HG03378 (cell line): ENCODE measurements around the gene ELF2.
"Not testable (repeated sequence)": the region's sequence is repeated elsewhere in the genome, so short reads cannot be mapped to it uniquely, and the experiment has no call there.

ENCODE experiments used
- ATAC-seq: cut with Tn5 transposase; IDR thresholded peaks from one replicate; pipeline ENCODE4 v1.9.1; 2021; ENCODE audit warnings: mild to moderate bottlenecking, moderate library complexity; ENCODE audit not compliant: unreplicated experiment

Gene ELF2

DNA sequence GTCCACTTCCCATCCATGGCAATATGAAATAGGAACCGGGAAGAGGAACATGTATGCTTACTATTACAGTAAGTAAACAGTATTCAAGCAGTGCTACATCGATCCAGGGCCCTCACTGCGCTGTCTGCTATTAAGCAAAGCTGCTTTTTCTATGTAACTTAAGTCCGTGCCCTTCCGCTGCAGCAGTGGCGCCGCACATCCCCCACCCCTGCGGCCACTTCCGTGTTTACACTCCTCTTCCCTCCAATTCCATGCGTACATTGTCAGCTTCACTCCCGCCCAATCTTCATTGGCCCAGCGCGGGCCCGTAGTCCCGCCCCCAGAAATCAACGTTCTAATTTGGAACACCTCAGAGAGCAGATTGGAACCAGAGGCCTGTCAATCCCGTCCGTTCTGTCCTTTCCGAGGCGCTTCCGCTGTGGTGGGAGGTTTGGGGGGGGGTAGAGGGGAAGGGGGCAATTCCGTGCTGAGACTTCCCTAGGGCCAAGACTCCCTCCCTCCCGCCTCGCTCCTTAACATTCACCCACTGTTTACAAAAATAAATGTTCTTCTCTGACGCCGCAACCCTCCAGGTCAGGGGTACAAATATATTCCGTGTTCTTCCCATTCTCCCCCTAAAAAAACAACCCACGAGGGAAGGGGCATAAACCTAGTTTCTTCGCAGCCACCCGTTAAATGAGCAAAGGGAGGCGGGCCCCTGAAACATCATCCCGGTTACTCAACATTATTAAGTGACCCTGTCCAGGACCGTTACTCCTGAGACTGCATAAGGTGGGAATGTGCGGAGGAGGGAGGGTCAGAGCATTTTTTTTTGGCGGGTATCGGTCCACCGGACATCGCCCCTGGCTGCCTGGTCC lies 94.0 kb downstream of the ELF2 start:
- peak; percentile 94 for ATAC-seq

DNA sequence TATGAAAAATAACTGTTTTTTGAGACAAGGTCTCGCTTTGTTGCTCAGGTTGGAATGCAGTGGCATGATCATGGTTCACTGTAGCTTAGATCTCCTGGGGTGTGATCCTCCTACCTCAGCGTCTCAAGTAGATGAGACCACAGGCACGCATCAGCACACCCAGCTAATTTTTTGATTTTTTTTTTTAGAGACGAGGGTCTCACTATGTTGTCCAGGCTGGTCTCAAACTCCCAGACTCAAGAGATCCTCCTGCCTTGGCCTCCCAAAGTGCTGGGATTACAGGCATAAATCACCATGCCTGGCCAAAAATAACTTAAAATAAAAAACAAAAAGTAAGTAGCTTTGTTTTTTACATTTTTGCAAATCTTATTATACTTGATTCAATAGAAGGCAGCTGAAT lies 98.1 kb downstream of the ELF2 start:
- ATAC-seq: no peak

DNA sequence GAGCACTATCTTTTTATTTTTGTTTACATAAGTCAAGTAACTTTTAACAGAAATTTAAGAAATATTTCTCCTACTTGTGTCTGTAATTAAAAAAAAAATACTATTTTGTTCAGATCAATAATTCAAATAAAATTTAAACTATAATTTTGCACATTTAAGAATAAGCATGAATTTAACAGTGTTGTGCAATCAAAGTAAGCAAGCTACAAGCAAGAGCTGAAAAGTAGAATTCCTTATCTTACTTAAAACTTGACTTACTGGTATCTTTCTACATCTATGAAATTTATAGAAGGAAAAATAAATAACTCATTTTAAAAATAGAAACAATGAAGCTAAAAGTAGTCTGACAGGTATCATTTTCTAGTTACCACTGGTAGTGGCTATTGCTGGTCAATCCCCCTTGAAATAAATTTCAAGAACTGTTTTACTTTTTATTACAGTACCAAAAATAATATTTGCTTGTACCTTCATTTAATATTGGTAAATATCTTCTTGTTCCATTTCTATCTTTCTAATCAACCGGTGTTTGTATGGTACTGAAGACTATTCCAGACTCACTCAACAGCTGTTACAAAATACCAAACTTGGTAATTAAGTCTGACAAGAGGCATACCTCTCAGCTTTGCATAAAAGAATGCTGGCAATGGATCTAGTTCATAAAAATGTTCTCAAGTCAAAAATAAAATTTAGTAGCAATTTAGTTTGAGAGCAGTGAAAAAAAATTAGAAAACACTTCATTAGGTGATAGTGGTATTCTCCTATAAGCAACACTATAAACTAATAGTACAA lies 99.3 kb downstream of the ELF2 start:
- ATAC-seq: no peak

DNA sequence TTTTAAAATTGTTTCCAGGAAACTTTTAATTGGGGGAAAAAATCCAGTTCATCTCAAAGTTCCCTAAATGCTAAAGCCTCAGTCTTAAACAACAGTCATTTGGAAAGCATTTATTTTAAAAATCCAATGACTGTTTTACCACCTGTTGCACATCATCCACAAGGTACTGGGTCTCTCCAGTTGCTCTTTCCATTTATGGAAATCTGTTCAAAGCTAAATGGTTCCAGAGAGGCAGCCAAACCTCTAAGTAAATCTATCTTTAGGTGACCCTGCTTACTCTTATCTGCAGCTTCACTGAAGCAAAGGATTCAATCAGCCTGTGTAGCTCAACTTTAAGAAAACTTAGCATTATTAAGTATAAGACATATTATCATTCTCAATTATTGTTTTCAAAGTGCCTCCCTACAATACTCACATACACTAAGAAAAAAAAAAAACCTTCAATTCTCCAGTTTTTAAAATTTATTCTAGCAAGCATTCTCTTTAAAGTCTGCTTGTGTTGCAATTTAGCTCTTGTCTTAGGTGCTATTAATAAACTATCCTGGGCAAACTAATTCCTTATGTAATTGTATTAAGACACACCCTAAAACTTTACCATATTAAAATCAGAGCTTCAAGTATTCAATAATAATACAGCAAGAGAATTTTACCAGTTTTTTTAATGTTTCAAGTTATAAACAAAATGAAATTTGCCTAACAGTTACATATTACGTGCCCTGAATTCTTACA lies 100.8 kb downstream of the ELF2 start:
- ATAC-seq: no peak

DNA sequence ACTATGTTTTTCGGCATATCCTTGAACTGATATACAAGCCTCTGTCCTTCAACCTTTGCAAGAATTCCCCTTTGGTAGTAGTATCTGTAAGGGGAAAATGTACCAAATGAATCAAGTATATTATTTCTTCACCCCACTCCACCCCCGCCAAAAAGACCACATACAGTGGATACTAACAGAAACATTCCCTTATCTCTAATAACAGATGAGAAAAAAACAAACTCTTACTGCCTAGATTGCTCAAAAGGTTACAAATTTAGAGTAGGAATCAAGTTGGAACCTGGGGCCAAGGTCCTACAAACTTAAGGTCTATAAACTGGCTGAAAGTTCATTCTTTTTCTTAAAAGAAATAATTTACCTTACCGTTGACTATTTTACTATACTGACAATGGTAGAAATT lies 116.4 kb downstream of the ELF2 start:
- no peak for ATAC-seq

DNA sequence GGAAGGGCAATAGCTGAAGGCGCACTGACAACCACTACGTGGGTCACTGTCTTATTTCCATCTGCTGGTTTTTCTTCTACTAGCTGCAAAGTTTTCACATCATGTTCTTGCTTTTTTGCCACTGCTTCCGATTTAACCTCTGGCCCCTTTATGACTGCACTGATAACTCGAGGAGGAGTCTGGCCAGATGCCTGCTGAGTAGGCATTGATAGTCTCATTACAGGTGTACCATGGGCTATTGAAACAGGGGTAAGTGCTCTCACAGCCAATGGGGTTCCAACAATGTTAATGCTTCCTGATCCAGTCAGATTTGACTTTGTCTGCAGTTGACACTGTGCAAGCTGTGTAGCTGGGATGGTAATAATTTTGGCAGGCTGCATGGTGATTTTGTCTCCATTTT lies 118.0 kb downstream of the ELF2 start:
- ATAC-seq: not testable (repeated sequence)

DNA sequence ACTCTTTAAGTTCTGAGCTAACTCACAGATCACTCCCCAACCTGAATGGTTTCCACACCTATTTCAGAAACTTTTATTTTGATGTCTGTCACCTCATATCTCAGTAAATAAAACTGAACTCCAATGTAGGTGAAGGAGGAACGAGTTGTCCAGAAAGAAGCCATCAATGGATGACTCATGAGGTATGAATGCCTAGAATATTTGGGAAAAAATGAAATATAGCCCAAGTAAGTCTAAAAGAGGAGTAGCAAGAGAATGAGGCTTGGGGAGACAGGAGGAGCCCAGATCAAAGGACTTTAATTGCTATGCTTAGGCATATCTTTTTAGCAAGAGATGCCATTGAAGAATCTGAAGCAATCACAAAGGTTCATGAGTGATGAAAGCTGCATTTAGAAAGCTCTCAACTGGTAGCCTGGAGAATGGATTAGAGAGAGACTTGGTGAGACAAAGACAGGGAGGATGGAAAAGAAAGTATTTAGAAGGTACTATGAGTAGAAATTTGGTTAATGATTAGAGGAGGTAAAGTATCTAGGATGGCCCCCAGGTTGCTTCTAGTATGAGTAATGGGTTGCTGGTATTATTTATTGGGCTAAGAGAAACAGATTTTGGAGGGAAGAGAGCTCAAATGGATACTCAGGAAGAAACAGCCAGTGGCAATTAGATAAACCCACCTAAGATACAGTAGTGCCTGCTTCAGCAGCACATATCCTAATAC lies 122.1 kb downstream of the ELF2 start:
- ATAC-seq: no peak

DNA sequence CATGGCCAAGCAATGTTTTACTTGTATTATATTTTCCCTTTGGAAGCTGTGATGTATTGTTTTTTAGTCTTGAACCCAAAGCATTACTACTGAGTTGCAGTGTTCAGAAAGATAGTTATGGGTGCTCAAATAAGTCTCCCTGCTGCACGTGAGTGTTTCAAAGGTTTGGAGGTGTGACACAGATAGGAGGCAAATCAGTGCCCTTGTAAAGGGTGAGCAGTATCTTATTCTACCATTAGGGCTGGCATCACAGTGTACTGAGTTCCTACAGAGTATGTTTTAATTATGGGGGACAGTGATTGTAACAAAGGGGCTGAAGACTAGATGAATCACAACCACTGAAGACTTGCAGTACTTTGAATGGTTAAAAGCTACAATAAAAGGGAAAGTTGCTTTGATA lies 123.1 kb downstream of the ELF2 start:
- ATAC-seq: no peak

DNA sequence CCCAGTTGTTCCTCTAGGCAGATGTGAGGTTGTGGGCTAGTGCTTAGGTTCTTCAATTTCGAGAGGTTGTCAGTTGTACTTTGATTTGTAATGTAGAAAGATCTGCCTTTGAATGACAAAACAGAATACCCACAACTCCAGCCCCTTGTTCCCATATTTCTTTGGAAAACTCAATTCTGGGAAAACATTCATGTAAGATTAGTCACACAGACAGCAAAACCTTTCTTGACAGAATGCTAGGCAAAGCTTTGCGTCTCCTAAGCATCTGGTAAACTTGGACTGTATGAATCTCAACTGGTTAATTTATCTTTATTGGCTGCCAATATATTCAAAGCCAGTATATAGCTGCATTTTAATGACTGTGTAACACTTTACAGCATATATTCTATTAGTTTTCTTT lies 126.6 kb downstream of the ELF2 start:
- no peak for ATAC-seq

DNA sequence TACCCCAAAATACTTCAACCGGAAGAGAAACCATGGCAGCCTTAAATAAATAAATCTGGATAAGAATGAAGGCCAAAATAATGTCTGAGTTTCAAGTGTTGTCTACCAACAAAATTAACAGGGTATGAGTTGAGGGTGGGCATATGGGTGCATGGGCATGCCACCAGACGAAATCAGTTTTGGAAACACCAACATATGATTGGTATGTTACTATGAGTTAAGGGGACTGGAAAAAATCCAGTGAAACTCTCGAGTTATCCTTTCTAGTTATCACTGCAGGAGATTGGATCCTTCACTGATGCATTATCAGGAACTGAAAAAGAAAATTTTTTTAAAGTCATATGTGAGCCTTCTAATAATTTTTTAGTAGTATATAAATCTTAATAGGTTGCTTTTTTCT lies 129.0 kb downstream of the ELF2 start:
- ATAC-seq: no peak

DNA sequence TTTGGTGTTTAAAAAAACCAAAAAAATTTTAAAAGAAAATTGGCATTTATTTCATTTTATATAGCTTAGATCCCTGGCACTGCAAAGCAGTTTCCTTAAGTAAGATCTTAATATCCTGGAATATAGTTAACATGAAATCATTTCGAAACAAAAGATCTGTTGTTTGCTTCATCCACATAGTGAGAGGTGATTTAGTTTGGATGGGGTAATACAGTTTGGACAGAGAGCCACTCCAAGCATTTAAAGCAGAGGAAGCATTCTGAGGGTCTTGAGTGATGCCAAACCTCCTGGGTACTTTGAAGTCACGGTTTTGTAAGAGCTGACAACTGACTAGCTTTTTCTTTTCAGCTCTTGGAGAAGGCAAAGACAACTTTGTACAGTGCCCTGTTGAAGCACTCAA lies 132.7 kb downstream of the ELF2 start:
- no peak for ATAC-seq

DNA sequence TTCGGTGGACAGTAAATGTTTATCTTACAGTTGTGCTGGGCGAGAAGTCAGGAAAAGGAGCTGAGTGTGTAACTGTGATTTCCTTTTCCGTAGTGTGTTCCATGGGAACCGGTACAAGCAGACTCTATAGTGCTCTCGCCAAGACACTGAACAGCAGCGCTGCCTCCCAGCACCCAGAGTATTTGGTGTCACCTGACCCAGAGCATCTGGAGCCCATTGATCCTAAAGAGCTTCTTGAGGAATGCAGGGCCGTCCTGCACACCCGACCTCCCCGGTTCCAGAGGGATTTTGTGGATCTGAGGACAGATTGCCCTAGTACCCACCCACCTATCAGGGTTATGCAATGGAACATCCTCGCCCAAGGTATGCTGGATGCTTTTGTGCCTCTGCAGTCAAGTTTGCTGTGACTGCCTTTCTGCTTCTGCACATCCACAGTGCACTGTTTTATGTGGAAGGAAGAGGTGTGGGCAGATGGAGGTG lies 134.0 kb downstream of the ELF2 start:
- no peak for ATAC-seq

DNA sequence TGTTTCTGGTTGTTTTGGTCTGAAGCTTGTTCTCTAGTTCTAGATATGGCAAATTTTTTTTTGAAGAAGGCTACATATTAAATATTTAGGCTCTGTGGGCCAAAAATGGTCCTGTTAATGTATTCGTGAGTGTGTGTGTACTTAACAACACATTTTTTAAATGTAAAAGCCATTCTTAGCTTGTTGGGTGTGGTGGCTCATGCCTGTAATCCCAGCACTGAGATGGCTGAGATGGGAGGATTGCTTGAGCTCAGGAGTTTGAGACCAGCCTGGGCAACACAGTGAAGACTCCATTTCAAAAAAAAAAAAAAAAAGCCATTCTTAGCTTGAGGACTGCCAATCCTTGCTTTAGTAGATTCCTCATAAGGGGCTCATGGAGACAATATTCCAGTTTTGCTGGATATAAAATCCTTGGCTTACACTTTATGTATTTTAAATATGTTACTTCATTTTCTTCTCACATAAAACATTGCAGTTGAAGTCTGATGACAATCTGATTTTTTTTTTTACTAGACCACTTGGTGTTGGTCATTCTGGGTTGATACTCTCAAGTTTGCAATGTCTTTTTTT lies 138.1 kb downstream of the ELF2 start:
- no peak for ATAC-seq

DNA sequence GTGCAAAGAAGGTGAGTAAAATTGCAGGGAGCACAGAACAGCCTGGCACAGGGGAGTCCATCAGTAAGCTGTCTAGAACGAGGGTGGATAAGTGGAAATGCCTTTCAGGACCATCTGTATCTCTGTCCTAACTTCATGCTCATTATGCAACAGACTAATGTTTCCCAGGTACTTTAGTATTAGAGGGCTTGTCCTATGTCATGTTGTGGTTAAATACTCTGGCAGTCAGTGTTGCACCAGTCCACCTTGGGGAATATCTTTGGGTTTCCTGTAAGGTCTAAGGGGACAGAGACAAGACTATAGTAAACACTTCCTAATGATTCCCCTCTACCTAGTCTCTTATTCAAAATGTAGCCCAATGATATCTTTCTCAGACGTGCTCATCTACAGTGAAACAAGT lies 140.1 kb downstream of the ELF2 start:
- ATAC-seq: no peak

DNA sequence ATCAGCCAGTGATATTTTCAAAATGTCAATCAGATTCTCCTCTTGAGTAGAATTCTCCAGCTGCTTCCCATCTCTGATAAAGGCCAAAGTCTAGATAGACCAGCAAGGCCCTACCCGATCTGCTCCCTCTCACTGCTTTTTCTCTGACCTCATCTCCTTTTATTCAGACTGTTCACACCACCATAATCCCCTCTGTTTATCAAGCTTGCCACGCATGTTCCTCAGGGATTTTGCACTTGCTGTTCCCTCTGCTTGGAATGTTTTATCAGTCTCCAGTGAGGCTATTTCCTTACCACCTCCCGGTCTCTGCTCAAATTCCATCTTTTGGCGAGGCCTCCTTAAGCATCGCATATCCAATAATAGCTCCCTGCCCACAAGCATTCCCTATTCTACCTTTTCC lies 141.4 kb downstream of the ELF2 start:
- ATAC-seq: no peak

DNA sequence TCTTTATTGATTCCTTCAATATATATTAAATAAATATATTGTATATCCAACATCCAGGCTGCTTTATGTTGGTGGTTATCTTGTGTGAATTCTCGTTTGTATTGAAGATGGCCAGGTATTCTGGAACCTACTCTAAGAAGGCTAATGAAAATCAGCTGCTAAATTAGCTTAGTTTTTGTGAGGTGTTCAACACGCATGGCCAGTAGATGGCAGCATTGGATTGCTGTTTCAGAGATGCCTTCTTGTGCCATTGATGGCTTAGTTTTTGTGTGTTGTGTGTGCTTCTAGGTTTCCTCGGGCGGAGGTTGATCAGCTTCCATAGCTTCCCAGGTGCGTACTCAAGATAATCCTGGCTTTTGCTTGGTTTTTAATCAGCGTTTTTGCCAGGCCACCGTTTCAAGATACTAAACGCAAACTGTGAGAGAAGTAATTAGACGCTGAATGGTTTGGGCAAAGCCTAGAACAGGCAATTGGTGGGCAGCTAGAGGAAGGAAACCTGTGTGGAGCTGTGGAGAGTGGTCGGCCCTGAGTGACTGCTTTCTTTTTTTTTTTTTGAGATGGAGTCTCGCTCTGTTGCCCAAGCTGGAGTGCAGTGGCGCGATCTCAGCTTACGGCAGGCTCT lies 146.3 kb downstream of the ELF2 start:
- peak; percentile 88 for ATAC-seq

DNA sequence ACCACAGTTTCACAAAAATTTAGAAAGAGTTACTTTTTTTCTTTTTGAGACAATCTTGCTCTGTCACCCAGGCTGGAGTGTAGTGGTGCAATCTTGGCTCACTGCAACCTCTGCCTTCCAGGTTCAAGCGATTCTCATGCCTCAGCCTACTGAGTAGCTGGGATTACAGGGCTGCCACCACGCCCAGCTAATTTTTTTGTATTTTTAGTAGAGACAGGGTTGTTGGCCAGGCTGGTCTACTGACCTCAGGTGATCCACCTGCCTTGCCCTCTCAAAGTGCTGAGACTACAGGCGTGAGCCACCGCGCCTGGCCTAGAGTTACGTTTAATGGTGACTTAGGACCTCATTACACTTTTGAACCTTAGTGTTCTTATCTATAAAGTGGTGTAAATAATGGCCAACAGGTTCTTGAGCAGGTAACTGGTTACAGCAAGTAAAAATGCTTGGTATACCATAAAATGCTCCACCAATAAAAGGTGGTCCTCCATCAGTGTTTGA lies 147.1 kb downstream of the ELF2 start:
- not testable (repeated sequence) for ATAC-seq

DNA sequence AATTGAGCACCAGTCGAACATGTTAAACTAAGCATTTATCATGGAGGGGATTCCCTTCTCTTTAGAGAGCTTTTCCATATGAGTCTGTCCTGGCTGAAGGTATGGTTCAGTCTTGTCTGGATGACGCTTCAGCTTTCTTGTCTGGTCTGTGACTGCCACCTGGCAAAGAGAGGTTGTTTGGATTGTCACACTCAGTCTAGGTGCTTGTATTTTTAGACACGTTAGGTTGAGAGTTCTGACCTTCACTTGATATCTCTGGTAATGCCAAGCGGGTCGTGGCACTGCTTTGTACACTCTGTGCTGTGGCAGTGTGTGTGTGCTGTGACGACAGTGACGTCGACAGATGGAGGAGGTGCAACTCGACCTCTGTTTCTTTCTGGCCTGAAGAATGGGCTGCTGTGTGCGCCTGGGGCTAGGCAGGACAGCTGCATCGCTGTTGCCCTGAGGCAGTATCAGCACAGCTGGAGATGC lies 148.8 kb downstream of the ELF2 start:
- no peak for ATAC-seq

DNA sequence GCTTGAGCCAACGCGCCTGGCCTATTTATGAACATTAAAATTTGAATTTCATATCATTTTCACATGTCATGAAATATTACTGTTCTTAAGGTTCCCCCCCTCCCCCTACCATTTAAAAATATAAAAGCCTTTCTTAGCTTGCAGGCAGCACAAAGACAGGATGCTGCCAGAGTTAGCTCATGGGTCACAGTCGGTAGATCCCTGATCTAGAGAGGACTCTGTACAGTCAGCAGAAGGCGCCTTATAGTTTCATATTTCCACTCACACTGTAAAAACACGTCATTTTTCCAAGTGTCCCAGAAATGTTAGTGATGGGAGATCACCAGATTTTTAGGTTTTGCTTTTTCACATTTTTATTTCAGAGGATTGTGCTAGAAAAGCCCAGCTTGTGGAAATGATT lies 149.2 kb downstream of the ELF2 start:
- ATAC-seq: no peak

DNA sequence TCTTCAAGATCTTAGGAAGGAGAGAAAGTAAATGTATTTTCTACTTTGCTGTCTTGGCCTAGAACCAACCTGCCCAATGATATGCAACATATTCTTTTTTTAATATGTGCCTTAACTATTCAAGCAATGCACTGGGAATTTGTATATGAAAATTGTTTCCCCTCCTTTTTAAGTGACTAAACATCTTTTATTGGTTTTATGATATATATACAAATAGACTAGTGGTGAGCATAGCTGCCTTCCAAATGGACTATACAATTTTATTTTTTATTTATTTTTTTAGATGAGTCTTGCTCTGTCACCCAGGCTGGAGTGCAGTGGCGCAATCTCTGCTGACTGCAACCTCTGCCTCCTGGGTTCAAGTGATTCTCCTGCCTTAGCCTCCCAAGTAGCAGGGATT lies 151.2 kb downstream of the ELF2 start:
- no peak for ATAC-seq
